Tibial artery (tissue), 4 donors: ENCODE results near the gene DNAH3.

ENCODE experiments used
- DNase-seq, 2 donors: peaks; one replicate each; pipeline ENCODE4 v3.0.0-alpha.2; 2019
- H3K27ac ChIP-seq, 2 donors: fragments of 200-600 bp; sonication (generic) in 1 of 2; 1 replicate in 1 of 2; 2 replicates in 1 of 2; pipeline ENCODE4 v1.5.1; 2018 to 2019; ENCODE audit warnings: mild to moderate bottlenecking in 1 of 2
- H3K27me3 ChIP-seq, 2 donors: fragments of 200-600 bp; sonication (generic) in 1 of 2; one replicate each; pipeline versions ENCODE4 v1.5.1 to v1.6.0; 2016 to 2019
- H3K36me3 ChIP-seq, 3 donors: fragments of 200-600 bp; sonication (generic) in 2 of 3; one replicate each; pipeline ENCODE4 v1.5.1; 2016 to 2019; ENCODE audit warnings: mild to moderate bottlenecking in 2 of 3
- H3K4me1 ChIP-seq, 4 donors: fragments of 200-600 bp; sonication (generic) in 2 of 4; 1 replicate in 3 of 4; 2 replicates in 1 of 4; pipeline ENCODE4 v1.5.1; 2016 to 2019
- H3K4me3 ChIP-seq, 2 donors: fragments of 200-600 bp; sonication (generic) in 1 of 2; 1 replicate in 1 of 2; 2 replicates in 1 of 2; pipeline ENCODE4 v1.5.1; 2018 to 2019; ENCODE audit warnings: mild to moderate bottlenecking in 2 of 2
- H3K9me3 ChIP-seq, 3 donors: fragments of 200-600 bp; sonication (generic) in 1 of 3; one replicate each; pipeline ENCODE4 v1.5.1; 2016 to 2019
- intact Hi-C: fragments of 100-400 bp; cut with DNase I; formaldehyde crosslinking; loops from one replicate; pipeline ENCODE4 v1.15.0; 2023; ENCODE audit warnings: low total_unique reads
- TF ChIP-seq, protein P1 (sequence below), 2 experiments: fragments of 200-600 bp in 1 of 2; fragments of 450-650 bp in 1 of 2; IDR thresholded peaks; one replicate each; pipeline ENCODE4 v1.5.1; 2017 to 2019; ENCODE audit warnings: antibody characterized with exemption in 2 of 2, mild to moderate bottlenecking in 1 of 2, moderate library complexity in 1 of 2

DNAH3 gene

GRCh38 chr16:21038197-21038596 lies 112.4 kb downstream of the DNAH3 start:
- H3K4me3 ChIP-seq, result no peak overlapping the region
- H3K27ac ChIP-seq, result no peak overlapping the region
- TF ChIP-seq, protein P1, sequence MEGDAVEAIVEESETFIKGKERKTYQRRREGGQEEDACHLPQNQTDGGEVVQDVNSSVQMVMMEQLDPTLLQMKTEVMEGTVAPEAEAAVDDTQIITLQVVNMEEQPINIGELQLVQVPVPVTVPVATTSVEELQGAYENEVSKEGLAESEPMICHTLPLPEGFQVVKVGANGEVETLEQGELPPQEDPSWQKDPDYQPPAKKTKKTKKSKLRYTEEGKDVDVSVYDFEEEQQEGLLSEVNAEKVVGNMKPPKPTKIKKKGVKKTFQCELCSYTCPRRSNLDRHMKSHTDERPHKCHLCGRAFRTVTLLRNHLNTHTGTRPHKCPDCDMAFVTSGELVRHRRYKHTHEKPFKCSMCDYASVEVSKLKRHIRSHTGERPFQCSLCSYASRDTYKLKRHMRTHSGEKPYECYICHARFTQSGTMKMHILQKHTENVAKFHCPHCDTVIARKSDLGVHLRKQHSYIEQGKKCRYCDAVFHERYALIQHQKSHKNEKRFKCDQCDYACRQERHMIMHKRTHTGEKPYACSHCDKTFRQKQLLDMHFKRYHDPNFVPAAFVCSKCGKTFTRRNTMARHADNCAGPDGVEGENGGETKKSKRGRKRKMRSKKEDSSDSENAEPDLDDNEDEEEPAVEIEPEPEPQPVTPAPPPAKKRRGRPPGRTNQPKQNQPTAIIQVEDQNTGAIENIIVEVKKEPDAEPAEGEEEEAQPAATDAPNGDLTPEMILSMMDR (IDR thresholded peaks at IDR 0.05), result no peak
- H3K4me1 ChIP-seq, result peaks cover 0 to 5% (median 0%) of the 10 kb centered on the region in 4 donors
- no peaks in the 10 kb centered on the region for H3K27me3 ChIP-seq
- H3K9me3 ChIP-seq, result no peaks in the 10 kb centered on the region
- DNase-seq, result no peak
- intact Hi-C loops, result no loop called here
- no peaks in the 10 kb centered on the region for H3K36me3 ChIP-seq

- Histone ChIP-seq H3K27me3 (no peaks in the 10 kb centered on the region), H3K4me1 (peaks cover 0 to 5% (median 0%) of the 10 kb centered on the region in 4 donors), H3K9me3 (no peaks in the 10 kb centered on the region), H3K36me3 (no peaks in the 10 kb centered on the region), H3K4me3 (no peak overlapping the region), H3K27ac (no peak overlapping the region)
- no peak for DNase-seq
- TF ChIP-seq, protein P1 (IDR thresholded peaks at IDR 0.05), result no peak
- intact Hi-C loops, result no loop called here
Observed at GRCh38 chr16:21037736-21038135, 112.9 kb downstream of the DNAH3 start.

GRCh38 chr16:21037168-21037567 lies 113.5 kb downstream of the DNAH3 start:
- no peaks in the 10 kb centered on the region for H3K9me3 ChIP-seq
- H3K4me1 ChIP-seq, result peaks cover 0 to 5% (median 0%) of the 10 kb centered on the region in 4 donors
- H3K27ac ChIP-seq, result no peak overlapping the region
- intact Hi-C loops, result no loop called here
- TF ChIP-seq, protein P1 (IDR thresholded peaks at IDR 0.05), result no peak
- H3K4me3 ChIP-seq, result no peak overlapping the region
- no peaks in the 10 kb centered on the region for H3K27me3 ChIP-seq
- no peak for DNase-seq
- H3K36me3 ChIP-seq, result no peaks in the 10 kb centered on the region

DNA sequence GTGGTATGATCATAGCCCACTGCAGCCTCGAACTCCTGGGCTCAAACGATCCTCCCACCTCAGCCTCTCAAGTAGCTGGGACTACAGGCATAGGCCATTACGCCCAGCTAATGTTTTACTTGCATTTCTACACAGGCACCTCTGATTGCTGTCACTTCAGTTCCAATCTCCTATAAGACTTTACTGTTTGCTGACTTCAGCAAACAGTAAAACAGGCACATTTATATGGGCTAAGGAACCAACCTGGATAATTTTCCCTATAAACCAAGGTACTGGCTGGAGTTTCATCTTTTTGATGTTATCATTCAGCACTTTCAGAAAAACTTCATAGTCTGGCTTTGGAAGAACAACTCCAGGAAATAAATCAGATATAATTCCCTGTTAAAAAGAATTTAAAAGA lies 114.2 kb downstream of the DNAH3 start:
- Histone ChIP-seq H3K9me3 (no peaks in the 10 kb centered on the region), H3K4me3 (no peak overlapping the region), H3K27ac (no peak overlapping the region), H3K27me3 (no peaks in the 10 kb centered on the region), H3K4me1 (peaks cover 0 to 5% (median 0%) of the 10 kb centered on the region in 4 donors), H3K36me3 (no peaks in the 10 kb centered on the region)
- intact Hi-C loops, result no loop called here
- DNase-seq, result no peak
- TF ChIP-seq, protein P1 (IDR thresholded peaks at IDR 0.05), result no peak

DNA sequence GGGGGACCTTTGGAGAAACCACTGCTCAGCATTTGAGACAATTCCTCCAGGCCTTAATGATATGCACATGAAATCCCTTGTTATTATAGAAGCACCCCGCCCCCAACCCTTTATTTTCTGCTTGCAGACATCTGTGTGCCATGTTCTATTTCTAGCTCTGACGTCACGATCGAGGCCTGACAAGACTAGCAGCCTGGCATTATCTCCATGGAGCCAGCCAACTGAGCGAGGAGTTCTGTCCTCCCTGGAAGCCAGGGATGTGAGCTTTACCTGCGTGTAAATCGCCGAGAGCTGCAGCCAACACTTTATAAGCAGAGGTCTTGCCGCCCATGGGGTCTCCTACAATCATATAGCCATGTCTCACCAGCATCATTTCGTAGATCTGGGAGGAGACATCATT lies 116.9 kb downstream of the DNAH3 start:
- Histone ChIP-seq H3K4me3 (no peak overlapping the region), H3K4me1 (peaks cover 0 to 5% (median 0%) of the 10 kb centered on the region in 4 donors), H3K27ac (no peak overlapping the region), H3K9me3 (no peaks in the 10 kb centered on the region), H3K27me3 (no peaks in the 10 kb centered on the region), H3K36me3 (no peaks in the 10 kb centered on the region)
- TF ChIP-seq, protein P1 (IDR thresholded peaks at IDR 0.05), result no peak
- intact Hi-C loops, result no loop called here
- DNase-seq, result no peak

DNA sequence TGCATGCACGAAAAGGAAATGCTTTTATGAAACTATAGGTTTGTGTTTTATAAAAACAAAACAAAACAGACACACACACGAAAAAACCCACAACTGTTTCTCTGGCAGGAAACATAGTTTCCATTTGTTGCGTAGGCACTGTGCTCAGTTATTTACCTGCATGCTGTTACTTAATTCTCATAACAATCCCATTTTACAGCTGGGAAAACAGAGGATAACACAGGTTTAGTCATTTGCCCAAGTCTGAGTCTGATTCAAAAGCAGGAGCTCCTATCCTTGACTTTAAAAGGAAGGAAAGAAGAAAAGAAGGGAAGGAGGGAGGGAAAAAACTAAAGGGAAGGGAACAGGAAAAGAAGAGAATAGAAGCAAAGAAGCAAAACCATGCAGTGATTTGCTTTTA lies 117.4 kb downstream of the DNAH3 start:
- DNase-seq, result no peak
- H3K4me1 ChIP-seq, result peaks cover 0 to 5% (median 0%) of the 10 kb centered on the region in 4 donors
- H3K27me3 ChIP-seq, result no peaks in the 10 kb centered on the region
- H3K36me3 ChIP-seq, result no peaks in the 10 kb centered on the region
- H3K27ac ChIP-seq, result no peak overlapping the region
- no peaks in the 10 kb centered on the region for H3K9me3 ChIP-seq
- no peak overlapping the region for H3K4me3 ChIP-seq
- intact Hi-C loops, result no loop called here
- TF ChIP-seq, protein P1 (IDR thresholded peaks at IDR 0.05), result no peak
